ENCODE results near the gene ZNF746. TPM values are rescaled to one million over a fixed set of nuclear protein-coding genes. Genes with fewer than 3 reads are reported as not detected.

ZNF746 gene
- total RNA-seq, 1 experiment from 2014 or later: 17.1 TPM

- Mint-ChIP-seq H3K27ac (no peak overlapping the region), H3K36me3 (peaks cover 23% of the 10 kb centered on the region)
- TF ChIP-seq USF2 (CRISPR knock-in tag; IDR thresholded peaks at IDR 0.05) (no peak), FOXP1 (CRISPR knock-in tag; IDR thresholded peaks at IDR 0.05; ENCODE audit: borderline replicate concordance) (no peak), EMX1 (CRISPR knock-in tag; IDR thresholded peaks at IDR 0.05) (no peak), NR2C2 (CRISPR knock-in tag; IDR thresholded peaks at IDR 0.05) (no peak), ZNF219 (CRISPR knock-in tag; IDR thresholded peaks at IDR 0.05; ENCODE audit: borderline replicate concordance) (no peak), CDX4 (CRISPR knock-in tag; IDR thresholded peaks at IDR 0.05; ENCODE audit: borderline replicate concordance) (no peak), ZNF396 (CRISPR knock-in tag; IDR thresholded peaks at IDR 0.05; ENCODE audit: borderline replicate concordance) (no peak), HMGA2 (CRISPR knock-in tag; IDR thresholded peaks at IDR 0.05) (no peak), TEAD4 (CRISPR knock-in tag; IDR thresholded peaks at IDR 0.05) (no peak), CREM (CRISPR knock-in tag; IDR thresholded peaks at IDR 0.05) (no peak), SOX15 (CRISPR knock-in tag; IDR thresholded peaks at IDR 0.05) (no peak), TCF7 (CRISPR knock-in tag; IDR thresholded peaks at IDR 0.05; ENCODE audit: low read depth) (no peak)
These were observed 792 bp downstream of the ZNF746 start for GRCh38 chr7:149496642-149497391.

GRCh38 chr7:149495785-149496641 is 1.6 kb downstream of the ZNF746 start:
- peaks cover 29% of the 10 kb centered on the region for H3K36me3 Mint-ChIP-seq
- CTCF ChIA-PET: interaction anchor here (0.7 to 2.2 kb wide), 5 partner anchors 21 to 234 kb away, joined by 3 to 15 read pairs (median 3); partner anchors contain the start of gene ZNF783
- POLR2A ChIA-PET: no interaction called here

More at GRCh38 chr7:149496642-149497391, 792 bp downstream of the ZNF746 start:
- H3K27me3 Mint-ChIP-seq (ENCODE audit: low read depth): peaks cover 36% of the 10 kb centered on the region
- ATAC-seq (peak; percentile 10; the same call in 1 of the 2 replicates), DNase-seq (ENCODE audit: low spot score) (peak; percentile 27)
- no peaks in the 10 kb centered on the region for H3K9me3 Mint-ChIP-seq
- ChIA-PET POLR2A (no interaction called here), CTCF (interaction anchor here (0.6 to 2.2 kb wide), 3 partner anchors 73 to 432 kb away, joined by 3 to 15 read pairs (median 3); partner anchors contain the start of gene ZNF783)
- peak overlapping the region; percentile 84 for H3K4me3 Mint-ChIP-seq
- peaks cover 12% of the 10 kb centered on the region for H3K4me1 Mint-ChIP-seq

More at GRCh38 chr7:149495785-149496641, 1.6 kb downstream of the ZNF746 start:
- ATAC-seq: no peak; the same call in 1 of the 2 replicates
- Mint-ChIP-seq H3K4me1 (peaks cover 12% of the 10 kb centered on the region), H3K27me3 (ENCODE audit: low read depth) (peaks cover 29% of the 10 kb centered on the region), H3K4me3 (peak overlapping the region; percentile 84), H3K27ac (no peak overlapping the region), H3K9me3 (no peaks in the 10 kb centered on the region)
- TF ChIP-seq OVOL2 (CRISPR knock-in tag; IDR thresholded peaks at IDR 0.05; ENCODE audit: borderline replicate concordance) (no peak), NFATC4 (CRISPR knock-in tag; IDR thresholded peaks at IDR 0.05) (no peak), ZMAT4 (CRISPR knock-in tag; IDR thresholded peaks at IDR 0.05) (no peak), RORB (CRISPR knock-in tag; IDR thresholded peaks at IDR 0.05) (no peak), ZNF121 (CRISPR knock-in tag; IDR thresholded peaks at IDR 0.05) (no peak), NR3C1 (CRISPR knock-in tag; conservative IDR thresholded peaks at IDR 0.05; ENCODE audit: low read depth) (no peak), IRF2 (CRISPR knock-in tag; IDR thresholded peaks at IDR 0.05; ENCODE audit: borderline replicate concordance, low read depth) (no peak), ZNF425 (CRISPR knock-in tag; conservative IDR thresholded peaks at IDR 0.05) (no peak), ERG (CRISPR knock-in tag; IDR thresholded peaks at IDR 0.05) (no peak), STAT6 (CRISPR knock-in tag; conservative IDR thresholded peaks at IDR 0.05; ENCODE audit: low read depth) (no peak), CREB1 (CRISPR knock-in tag; IDR thresholded peaks at IDR 0.05) (no peak), MAX (CRISPR knock-in tag; IDR thresholded peaks at IDR 0.05) (no peak)
- no peak for DNase-seq (ENCODE audit: low spot score)
